Fibroblast of villous mesenchyme (primary cell): Measurements from ENCODE around the gene C1QBP. TPM values are rescaled to one million over a fixed set of nuclear protein-coding genes. Genes with fewer than 3 reads are reported as not detected.

Source experiments
- DNase-seq: peaks from one replicate; pipeline ENCODE4 v3.0.0-alpha.2; 2010; ENCODE audit warnings: low read depth
- H3K4me3 ChIP-seq: 2 replicates; pipeline ENCODE4 v1.5.1; 2011; ENCODE audit warnings: low read depth, mild to moderate bottlenecking, low read length
- CTCF ChIP-seq: IDR thresholded peaks from 2 replicates; pipeline ENCODE4 v1.5.1; 2012; ENCODE audit warnings: low read depth, mild to moderate bottlenecking, low read length; ENCODE audit not compliant: insufficient read depth
- total RNA-seq: library from RNA; depleted of rRNA; stranded (reverse); fragments of >200 nt; gene quantifications from 2 replicates; pipeline ENCODE4 v1.2.3, GENCODE V29; 2012

C1QBP gene
- total RNA-seq, 1 donor: 233 TPM

- DNase-seq: no peak
- TF ChIP-seq CTCF: no peak
- no peak overlapping the region for H3K4me3 ChIP-seq
Observed at GRCh38 chr17:5425826-5426225, 13.1 kb downstream of the C1QBP start.

GRCh38 chr17:5424909-5425308, 14.0 kb downstream of the C1QBP start:
- TF ChIP-seq CTCF: no peak
- DNase-seq: peak; percentile 68
- H3K4me3 ChIP-seq: no peak overlapping the region

- peak; percentile 5 for TF ChIP-seq CTCF
- H3K4me3 ChIP-seq: no peak overlapping the region
- peak; percentile 28 for DNase-seq
Observed at GRCh38 chr17:5422505-5422904, 16.4 kb downstream of the C1QBP start.

- no peak for DNase-seq
- peak within 1 kb of the TSS; percentile 85 for H3K4me3 ChIP-seq
- TF ChIP-seq CTCF: no peak
Observed at GRCh38 chr17:5419959-5420653, 18.8 kb downstream of the C1QBP start, which contains the start of gene RPAIN. RPAIN (plus strand) TSS chr17:5420182; CDS start chr17:5420211, 29 bp downstream.

- peak within 1 kb of the TSS; percentile 85 for H3K4me3 ChIP-seq
- DNase-seq: peak; percentile 98
- TF ChIP-seq CTCF: no peak
Observed at GRCh38 chr17:5419356-5419958, 19.5 kb downstream of the C1QBP start, which contains the start of gene NUP88. NUP88 (minus strand) TSS chr17:5419662; CDS start chr17:5419650, 12 bp downstream.

- H3K4me3 ChIP-seq: peak overlapping the region; percentile 85
- DNase-seq: peak; percentile 55
- TF ChIP-seq CTCF: no peak
Observed at GRCh38 chr17:5418858-5419355, 20.0 kb downstream of the C1QBP start.

GRCh38 chr17:5416901-5417300, 22.1 kb downstream of the C1QBP start:
- no peak for TF ChIP-seq CTCF
- H3K4me3 ChIP-seq: no peak overlapping the region
- DNase-seq: no peak
